Measurements from ENCODE around the gene PHAF1.

Gene PHAF1

GRCh38 chr16:67109407-67110135 is at the start of gene PHAF1:
TSS of gene PHAF1 (plus strand) at chr16:67109941. CDS start at chr16:67110176, 235 bp downstream.
- peak; percentile 93 for DNase-seq

- no peak for DNase-seq
Measured at GRCh38 chr16:67063008-67063407, 46.7 kb upstream of the PHAF1 start.

DNA sequence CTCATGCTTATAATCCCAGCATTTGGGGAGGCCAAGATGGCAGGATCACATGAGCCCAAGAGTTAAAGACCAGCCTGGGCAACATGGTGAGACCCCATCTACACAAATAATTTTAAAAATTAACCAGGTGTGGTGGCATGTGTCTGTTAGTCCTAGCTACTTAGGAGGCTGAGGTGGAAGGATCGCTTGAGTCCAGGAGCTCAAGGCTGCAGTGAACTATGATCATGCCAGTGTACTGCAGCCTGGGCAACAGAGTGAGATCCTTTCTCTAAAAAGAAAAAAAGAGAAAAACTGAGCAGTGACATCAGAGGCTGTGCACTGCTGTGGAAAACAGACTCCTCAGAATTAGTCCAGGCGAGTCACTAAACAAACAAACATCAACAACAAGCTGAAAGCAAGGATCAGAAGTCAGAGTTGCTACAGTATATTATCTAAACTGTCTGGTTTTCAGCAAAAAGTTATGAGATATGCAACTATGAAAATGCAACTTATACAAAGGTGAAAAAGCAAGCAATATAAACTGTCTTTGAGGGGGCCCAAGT is 41.5 kb upstream of the PHAF1 start:
- DNase-seq = no peak

GRCh38 chr16:67071476-67072048 is 38.2 kb upstream of the PHAF1 start:
- DNase-seq = no peak

- no peak for DNase-seq
Measured at GRCh38 chr16:67075331-67075730, 34.4 kb upstream of the PHAF1 start.

DNA sequence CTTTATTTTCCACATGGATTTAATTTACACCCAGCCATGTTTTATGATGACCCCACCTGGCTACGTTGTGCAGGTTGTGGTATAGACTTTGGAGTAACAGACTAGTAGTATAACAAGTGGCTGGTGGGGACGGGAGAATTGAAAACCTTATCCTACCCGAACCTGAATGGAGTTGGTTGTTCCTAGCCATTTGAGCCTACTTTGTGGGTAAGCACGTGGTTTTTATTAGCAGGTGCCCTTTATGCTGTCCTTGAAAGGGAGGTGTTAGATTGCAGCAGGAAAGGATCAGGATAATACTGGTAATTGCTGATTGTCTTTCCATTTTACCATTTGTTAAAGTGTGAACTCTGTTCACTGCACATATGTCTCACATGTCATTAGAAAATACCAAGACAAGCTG is 31.9 kb upstream of the PHAF1 start:
- DNase-seq = no peak

GRCh38 chr16:67082100-67082499 is 27.6 kb upstream of the PHAF1 start:
- DNase-seq = no peak

DNA sequence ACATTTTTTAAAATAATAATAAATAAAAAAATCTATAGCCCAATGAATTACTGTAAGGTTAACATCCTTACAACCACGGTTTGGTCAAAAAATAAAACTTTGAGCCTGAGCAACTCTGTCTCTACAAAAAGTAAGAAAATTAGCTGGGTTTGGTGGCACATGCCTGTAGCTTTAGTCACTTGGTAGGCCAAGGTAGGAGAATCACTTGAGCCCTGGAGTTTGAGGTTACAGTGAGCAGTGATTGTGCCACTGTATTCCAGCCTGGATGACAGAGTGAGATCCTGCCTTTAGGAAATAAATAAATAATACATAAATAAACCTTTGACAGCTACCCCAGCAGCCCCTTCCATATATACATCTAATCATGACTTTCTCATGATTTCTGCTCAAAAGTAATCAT is 26.9 kb upstream of the PHAF1 start:
- DNase-seq = no peak

GRCh38 chr16:67084345-67085028 is 25.3 kb upstream of the PHAF1 start:
- DNase-seq = no peak

GRCh38 chr16:67086822-67087221 is 22.9 kb upstream of the PHAF1 start:
- DNase-seq = no peak

DNA sequence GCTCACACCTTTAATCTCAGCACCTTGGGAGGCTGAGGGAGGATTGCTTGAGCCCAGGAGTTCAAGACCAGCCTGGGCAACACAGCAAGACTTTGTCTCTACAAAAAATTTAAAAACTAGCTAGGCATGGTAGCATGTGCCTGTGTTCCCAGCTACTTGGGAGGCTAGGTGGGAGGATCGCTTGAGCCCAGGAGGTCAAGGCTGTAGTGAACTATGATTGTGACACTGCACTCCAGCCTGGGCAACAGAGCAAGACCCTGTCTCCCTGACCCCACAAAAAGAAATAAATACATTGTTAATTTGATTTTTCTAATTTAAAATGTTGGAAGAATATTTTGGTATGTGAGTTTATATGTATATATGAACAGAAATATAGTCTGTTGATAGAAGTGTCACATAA is 22.4 kb upstream of the PHAF1 start:
- DNase-seq = no peak

- DNase-seq = no peak
Measured at GRCh38 chr16:67087803-67088202, 21.9 kb upstream of the PHAF1 start.

- no peak for DNase-seq
Measured at GRCh38 chr16:67088551-67088950, 21.2 kb upstream of the PHAF1 start.

GRCh38 chr16:67089101-67089500 is 20.6 kb upstream of the PHAF1 start:
- DNase-seq = no peak

DNA sequence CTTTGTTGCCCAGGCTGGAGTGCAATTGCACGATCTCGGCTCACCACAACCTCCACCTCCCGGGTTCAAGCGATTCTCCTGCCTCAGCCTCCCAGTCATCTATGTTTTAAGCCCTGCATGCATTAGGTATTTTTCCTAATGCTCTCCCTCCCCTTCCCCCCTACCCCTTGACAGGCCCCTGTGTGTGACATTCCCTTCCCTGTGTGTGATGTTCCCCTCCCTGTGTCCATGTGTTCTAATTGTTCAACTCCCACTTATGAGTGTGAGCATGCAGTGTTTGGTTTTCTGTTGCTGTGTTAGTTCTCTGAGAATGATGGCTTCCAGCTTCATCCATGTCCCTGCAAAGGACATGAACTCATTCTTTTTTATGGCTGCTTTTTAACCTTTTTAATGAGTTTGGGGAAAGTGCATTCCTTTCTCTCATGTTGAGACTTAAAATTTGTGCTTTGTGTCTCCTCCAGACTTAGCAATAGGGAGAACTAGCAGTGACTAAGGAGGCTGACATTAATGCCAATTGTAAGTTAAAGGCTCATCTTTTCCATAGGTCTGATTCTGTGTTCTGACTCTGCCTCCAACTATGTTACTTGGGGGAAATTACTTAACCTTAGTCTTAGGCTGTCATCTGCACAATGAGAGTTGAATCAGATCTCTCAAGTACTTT is 17.7 kb upstream of the PHAF1 start:
- DNase-seq = no peak

DNA sequence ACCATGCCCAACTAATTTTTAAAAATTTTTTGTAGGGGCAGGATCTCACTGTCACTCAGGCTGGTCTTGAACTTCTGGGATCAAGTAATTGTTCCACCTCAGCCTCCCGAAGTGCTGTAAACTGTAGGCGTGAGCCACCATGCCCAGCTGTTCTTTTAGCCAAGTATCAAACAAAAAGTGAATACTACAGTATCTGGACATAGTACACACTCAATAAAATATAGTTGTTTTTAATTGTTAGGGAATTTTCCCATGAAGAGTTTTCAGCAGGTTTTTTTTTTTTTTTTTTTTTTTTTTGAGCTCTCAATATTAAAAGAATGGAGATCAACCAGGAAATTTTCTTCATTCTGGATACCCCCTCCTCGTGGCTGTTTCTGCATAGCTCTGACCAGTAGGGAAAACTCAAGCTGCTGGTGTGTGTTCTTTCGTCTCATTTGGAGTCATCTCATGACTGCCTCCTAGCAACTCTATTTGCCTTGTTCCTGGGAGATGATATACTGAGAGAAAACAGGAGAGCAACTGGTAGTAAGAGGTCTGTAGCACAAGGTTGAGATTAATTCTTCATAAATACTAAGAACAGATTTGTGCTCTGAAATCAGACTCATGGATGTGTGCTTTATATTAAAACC is 16.5 kb upstream of the PHAF1 start:
- no peak for DNase-seq

DNA sequence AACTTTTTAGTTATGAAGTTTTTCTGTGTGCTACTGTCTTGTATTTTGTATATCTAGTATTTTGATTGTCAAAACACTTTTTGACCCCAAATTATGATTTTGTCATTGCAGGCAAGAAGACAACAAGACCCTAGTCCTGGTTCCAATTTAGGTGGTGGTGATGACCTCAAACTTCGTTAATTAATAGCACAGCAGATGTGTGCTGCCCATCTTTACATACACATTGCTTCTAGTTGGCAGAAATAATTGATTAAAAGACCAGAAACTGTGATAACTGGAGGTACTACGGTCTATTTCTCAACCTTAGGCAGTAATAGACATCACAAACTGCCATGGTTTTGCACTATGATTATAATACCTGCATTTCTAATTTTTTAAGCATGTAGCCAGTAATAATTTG is 11.1 kb upstream of the PHAF1 start:
- no peak for DNase-seq

- DNase-seq = no peak
Measured at GRCh38 chr16:67100569-67101310, 9.0 kb upstream of the PHAF1 start.

DNA sequence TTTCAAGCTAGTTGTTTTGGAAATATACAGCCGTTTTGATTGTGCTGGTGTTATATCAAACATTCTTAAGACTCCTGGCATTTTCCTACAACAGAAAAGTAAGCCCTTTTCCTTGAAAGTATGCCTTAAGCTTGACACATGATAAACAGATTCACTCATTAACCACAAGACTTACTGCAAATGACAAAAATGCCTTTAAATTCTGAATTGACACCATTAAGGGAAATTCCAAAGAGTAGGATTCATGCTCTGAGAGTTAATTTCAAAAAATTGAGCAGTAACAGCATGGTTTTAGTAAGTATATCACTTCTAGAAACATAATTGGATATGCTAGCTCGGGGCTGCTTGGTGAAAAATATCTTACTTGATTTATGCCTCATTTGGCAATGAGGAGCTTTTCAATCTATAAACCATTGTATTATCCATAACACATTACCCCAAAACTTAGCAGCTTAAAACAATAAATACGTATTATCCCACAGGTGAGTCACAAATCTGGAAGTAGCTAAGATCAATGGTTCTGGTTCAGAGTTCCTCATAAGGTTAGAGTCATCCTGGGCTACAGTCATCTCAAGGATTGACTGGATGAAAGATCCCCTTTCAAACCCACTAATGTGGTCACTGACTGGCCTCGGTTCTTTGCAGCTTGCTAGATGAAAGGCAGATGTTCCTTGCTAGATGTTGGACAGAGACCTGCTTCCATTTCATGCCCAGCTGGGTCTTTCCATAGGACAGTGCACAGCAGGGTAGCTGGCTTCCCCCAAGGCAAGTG is 8.2 kb upstream of the PHAF1 start:
- DNase-seq = no peak

GRCh38 chr16:67104061-67104460 is 5.7 kb upstream of the PHAF1 start:
- DNase-seq = no peak

DNA sequence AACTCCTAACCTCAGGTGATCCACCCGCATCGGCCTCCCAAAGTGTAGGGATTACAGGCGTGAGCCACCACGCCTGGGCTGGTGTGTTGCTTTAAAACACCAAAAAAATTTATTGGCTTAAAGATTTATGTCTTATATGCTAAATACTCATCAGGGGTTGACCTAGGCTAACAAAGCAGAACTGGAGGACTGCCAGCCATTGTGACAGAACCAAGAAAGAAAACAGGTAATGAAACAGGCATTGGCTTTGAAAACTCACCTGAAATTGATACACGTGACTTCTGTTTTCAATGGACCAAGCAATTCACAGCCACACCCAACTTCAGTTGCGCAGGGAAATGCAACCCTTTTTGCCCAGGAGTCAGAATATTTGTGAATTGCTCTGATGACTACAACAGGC is 4.9 kb upstream of the PHAF1 start:
- DNase-seq = no peak

Data from stimulated activated naive CD4-positive, alpha-beta T cell treated with Interleukin-2 at 50 U/mL for 16 hours (primary cell).